A549 treated with AZD9567 at 1 μM for 4 hours (cell line): ENCODE data around the gene SURF6. TPM values are rescaled to one million over a fixed set of nuclear protein-coding genes. Genes with fewer than 3 reads are reported as not detected.

Experiments used
- total RNA-seq: library from RNA; stranded (reverse); fragments of 200-300 nt; extraction: Qiagen RNA extraction; gene quantifications from 5 replicates; pipeline ENCODE4 v1.2.3, GENCODE V29; 2022; ENCODE audit not compliant: insufficient read depth

The SURF6 gene
- 18.0 to 32.3 TPM (median 26.1 TPM) in 5 replicates for total RNA-seq

DNA sequence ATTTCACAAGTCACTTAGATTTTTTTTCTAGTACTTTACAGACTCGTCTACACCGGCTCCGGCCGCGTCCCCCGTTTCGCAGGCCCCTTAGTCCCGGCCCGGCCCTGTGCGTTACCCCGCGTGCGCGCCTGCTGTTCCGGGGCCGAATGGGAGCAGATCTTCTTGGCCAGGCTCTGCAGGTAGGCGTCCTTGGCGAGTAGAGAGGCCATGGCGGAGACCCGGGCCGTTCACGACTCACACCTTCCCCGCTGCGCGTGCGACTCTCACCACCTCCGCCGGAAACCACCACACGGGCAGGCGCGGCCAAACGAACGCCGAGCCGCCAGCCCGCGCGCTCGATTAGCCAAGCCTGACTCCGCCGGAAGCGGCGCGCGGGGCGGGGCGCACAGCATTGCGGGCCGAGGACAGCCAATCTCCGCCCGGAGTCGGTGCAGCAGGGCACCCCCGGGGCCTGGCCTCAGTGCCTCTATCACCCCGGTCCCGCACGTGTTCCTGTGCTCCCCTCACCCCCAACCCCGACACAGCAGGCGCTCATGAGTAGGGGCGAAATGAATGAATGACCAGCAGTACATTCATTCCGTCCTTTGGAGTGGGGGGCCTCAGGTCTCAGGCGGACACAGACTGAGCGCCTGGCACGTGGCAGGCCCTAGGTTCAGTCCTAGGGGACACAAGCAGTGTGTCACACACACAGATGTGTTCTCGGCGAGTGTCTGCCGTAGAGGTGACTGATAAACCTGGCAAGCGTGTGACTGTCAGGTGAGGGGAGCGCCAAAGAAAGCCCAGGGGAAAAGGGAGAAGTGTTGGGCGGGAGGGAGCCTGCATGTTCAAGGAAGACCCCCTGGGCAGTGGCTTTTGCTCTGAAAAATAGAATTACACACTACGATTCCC is at the start of gene SURF6:
SURF6 (minus strand) TSS at position 265 of the 888 bp plus-strand sequence; CDS start at position 209, 56 bp downstream.

DNA sequence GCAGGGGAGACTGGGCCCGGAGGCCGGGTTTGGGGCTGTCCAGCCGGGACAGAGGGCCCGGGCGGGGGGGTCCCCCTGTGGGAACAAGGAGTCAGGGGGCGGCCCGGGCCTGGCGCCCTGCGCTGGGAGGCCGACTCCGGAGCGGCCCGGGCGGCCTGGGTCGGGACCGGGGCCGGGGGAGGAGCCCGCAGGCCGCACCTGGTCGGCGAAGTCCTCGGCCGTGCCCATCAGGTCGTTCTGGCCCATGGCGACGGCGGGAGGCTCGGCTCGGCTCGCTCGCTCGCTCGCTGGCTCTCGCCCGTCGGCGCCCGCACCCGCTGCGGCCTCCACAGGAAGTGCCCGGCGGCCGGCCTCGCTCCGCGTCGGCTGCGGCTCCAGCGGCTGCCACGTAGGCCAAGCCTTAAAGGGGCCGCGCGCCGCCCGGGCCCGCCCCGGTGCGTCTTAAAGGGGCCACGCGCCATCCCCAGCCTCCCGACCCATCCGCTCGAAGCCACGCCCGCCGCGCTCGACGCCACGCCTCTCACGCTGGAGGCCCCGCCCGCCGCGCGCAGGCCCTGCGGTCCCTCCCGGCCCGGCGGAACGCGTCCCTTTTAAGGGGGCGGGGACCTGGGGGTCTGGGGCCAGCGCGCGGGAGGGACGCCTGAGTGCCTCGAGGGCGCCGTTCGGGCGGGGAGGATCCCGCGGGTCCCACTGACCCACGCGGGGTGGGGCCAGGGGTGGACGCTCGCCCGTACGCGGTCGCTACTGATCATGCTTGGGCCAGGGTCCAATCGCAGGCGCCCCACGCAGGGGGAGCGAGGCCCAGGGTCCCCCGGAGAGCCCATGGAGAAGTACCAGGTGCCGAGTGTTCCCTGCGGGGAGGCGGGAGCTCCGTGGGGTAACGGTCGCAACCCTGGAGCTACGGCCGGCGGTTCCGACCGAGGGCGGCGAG is 40.0 kb upstream of the SURF6 start, which contains the start of the genes STKLD1 and SURF4:
STKLD1 (plus strand) TSS at position 643 of the 931 bp plus-strand sequence; CDS start at position 751, 108 bp downstream.
SURF4 (minus strand) TSS at position 337 of the 931 bp plus-strand sequence; CDS start at position 246, 91 bp downstream.

DNA sequence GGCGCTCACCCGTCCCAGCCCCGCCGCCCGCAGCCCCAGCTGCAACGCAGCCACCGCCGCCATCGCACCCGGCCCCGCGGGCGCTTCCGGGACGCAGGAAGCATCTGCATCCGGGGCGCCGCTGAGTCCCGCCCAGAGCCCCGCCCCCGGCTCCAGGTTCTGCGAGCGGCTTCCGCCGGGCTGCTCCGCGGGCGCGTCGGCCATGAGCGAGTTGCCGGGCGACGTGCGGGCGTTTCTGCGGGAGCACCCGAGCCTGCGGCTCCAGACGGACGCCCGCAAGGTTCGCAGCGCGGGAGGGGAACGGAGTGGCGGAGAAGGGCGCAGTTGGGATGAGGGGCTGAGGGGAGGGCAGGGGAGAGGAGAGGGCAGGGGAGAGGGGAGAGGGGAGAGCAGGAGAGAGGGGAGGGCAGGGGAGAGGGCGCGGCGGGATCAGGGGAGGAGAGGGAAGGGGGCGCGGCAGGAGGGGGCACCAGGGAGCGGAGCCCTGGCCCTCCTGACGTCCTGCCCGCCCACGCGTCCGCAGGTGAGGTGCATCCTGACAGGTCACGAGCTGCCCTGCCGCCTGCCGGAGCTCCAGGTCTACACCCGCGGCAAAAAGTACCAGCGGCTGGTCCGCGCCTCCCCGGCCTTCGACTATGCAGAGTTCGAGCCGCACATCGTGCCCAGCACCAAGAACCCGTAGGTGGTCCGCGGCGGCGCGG is 20.6 kb upstream of the SURF6 start, which contains the start of the genes SURF1 and SURF2:
SURF1 (minus strand) TSS at position 97 of the 701 bp plus-strand sequence; CDS start at position 63, 34 bp downstream.
SURF2 (plus strand) TSS at position 160 of the 701 bp plus-strand sequence; CDS start at position 203, 43 bp downstream.

DNA sequence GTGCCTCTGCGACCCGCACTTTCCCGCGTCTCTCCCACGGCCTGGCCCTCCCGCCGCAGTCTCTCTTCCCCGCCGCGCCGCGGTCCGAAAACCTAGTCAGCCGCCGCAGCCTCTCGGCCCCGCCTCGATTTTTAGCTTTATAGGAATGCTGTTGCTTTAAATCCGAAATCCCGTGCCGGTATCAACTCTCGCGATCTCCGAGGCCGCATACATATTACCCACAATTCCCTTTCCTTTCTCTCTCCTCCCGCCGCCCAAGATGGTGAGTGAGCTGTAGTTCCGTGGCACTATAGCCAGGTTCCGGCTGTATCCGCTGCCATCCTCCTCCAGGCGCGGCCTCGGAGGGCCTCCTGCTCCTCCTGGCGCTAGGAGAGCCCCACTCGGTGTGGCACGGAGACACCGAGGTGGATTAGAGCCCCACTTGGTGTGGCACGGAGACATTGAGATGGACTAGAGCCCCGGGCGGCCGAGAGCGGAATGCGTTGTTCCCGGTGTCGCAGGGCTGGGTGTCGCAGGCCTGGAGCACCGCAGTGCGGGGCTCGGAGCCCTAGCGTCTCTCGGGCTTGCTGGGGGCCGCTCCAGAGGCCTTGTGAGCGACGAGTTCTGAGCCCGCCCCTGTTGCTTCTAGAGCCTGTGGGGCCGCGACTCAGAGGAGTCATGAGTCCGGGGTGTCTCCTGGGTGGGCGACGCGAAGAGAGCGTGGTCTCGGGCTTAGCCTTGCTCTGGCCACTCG is 12.2 kb upstream of the SURF6 start, which contains the start of the genes MED22 and RPL7A:
MED22 (minus strand) TSS at position 147 of the 733 bp plus-strand sequence. CDS start 1,469 bp downstream, outside the sequence.
RPL7A (plus strand) TSS at position 234 of the 733 bp plus-strand sequence; CDS start at position 260, 26 bp downstream.

Other genes starting within 250 kb of the SURF6 start
- 20.4 to 30.5 TPM (median 27.1 TPM) in 5 replicates for gene RALGDS, start 214.9 kb downstream of the SURF6 start, total RNA-seq
- gene GBGT1, start 172.3 kb downstream of the SURF6 start, total RNA-seq = 1.7 to 2.0 TPM (median 1.7 TPM) in 4 of 5 replicates, not detected in the other
- not detected in 5 replicates for gene OBP2B, start 126.9 kb downstream of the SURF6 start, total RNA-seq
- gene ABO, start 61.0 kb downstream of the SURF6 start, total RNA-seq = not detected in 5 replicates
- 22.0 to 29.7 TPM (median 28.3 TPM) in 5 replicates for gene MED22, start 11.9 kb upstream of the SURF6 start, total RNA-seq
- gene RPL7A, start 12.0 kb upstream of the SURF6 start, total RNA-seq = 3,359 to 3,571 TPM (median 3,504 TPM) in 5 replicates
- gene SURF1, start 20.3 kb upstream of the SURF6 start, total RNA-seq = 43.9 to 54.8 TPM (median 47.5 TPM) in 5 replicates
- 38.4 to 57.3 TPM (median 52.3 TPM) in 5 replicates for gene SURF2, start 20.4 kb upstream of the SURF6 start, total RNA-seq
- 191 to 201 TPM (median 199 TPM) in 5 replicates for gene SURF4, start 39.9 kb upstream of the SURF6 start, total RNA-seq
- 0.54 to 1.1 TPM (median 0.81 TPM) in 4 of 5 replicates, not detected in the other for gene STKLD1, start 40.2 kb upstream of the SURF6 start, total RNA-seq
- 32.2 to 36.8 TPM (median 33.9 TPM) in 5 replicates for gene REXO4, start 81.8 kb upstream of the SURF6 start, total RNA-seq
- 0.46 to 3.2 TPM (median 0.55 TPM) in 5 replicates for gene ADAMTS13, start 86.2 kb upstream of the SURF6 start, total RNA-seq
- 4.1 to 5.8 TPM (median 4.6 TPM) in 5 replicates for gene CACFD1, start 123.8 kb upstream of the SURF6 start, total RNA-seq
- 18.5 to 22.2 TPM (median 21.0 TPM) in 5 replicates for gene SLC2A6, start 142.9 kb upstream of the SURF6 start, total RNA-seq
- gene MYMK, start 188.8 kb upstream of the SURF6 start, total RNA-seq = not detected in 5 replicates
- 0.05 TPM in 1 of 5 replicates, not detected in the others for gene ADAMTSL2, start 198.5 kb upstream of the SURF6 start, total RNA-seq